ENCODE measurements around the gene FAM181A.

The FAM181A gene

GRCh38 chr14:93978735-93979134 lies 51.6 kb downstream of the FAM181A start:
- no peak for DNase-seq (ENCODE audit: low spot score)

Measured in HuH-7.5 (cell line).